TTC549 (cell line): ENCODE measurements around the gene IGFN1.
A peak's percentile ranks its signal among the peaks of the same experiment; 100 is the strongest.
"Not testable (repeated sequence)": the region's sequence is repeated elsewhere in the genome, so short reads cannot be mapped to it uniquely, and the experiment has no call there.

ENCODE experiments used
- FAIRE-seq: peaks from 2 replicates; lab custom pipeline; 2012; peaks lifted over from hg19 to GRCh38; lab: Jason Lieb, UNC

Gene IGFN1

GRCh38 chr1:201217851-201218250 lies 27.2 kb downstream of the IGFN1 start:
- no peak for FAIRE-seq

GRCh38 chr1:201218409-201218808 lies 27.8 kb downstream of the IGFN1 start:
- no peak for FAIRE-seq

- FAIRE-seq = no peak
These were observed 29.1 kb downstream of the IGFN1 start for GRCh38 chr1:201219481-201220387.

- FAIRE-seq = no peak
These were observed 29.7 kb downstream of the IGFN1 start for GRCh38 chr1:201220388-201220715.

- no peak for FAIRE-seq
These were observed 30.7 kb downstream of the IGFN1 start for GRCh38 chr1:201221201-201221846.

- FAIRE-seq = no peak
These were observed 31.5 kb downstream of the IGFN1 start for GRCh38 chr1:201222125-201222524.

GRCh38 chr1:201223852-201224665 lies 33.4 kb downstream of the IGFN1 start:
- no peak for FAIRE-seq

- no peak for FAIRE-seq
These were observed 34.2 kb downstream of the IGFN1 start for GRCh38 chr1:201224666-201225370.

GRCh38 chr1:201226178-201226514 lies 35.5 kb downstream of the IGFN1 start:
- FAIRE-seq = no peak

GRCh38 chr1:201226859-201227488 lies 36.4 kb downstream of the IGFN1 start:
- FAIRE-seq = no peak

GRCh38 chr1:201228011-201228983 lies 37.7 kb downstream of the IGFN1 start:
- no peak for FAIRE-seq

- no peak for FAIRE-seq
These were observed 38.5 kb downstream of the IGFN1 start for GRCh38 chr1:201229095-201229494.

- peak; percentile 22 for FAIRE-seq
These were observed 39.4 kb downstream of the IGFN1 start for GRCh38 chr1:201229771-201230635.

- no peak for FAIRE-seq
These were observed 40.1 kb downstream of the IGFN1 start for GRCh38 chr1:201230676-201231075.

GRCh38 chr1:201239646-201240045 lies 49.0 kb downstream of the IGFN1 start:
- not testable (repeated sequence) for FAIRE-seq

GRCh38 chr1:201240171-201240570 lies 49.5 kb downstream of the IGFN1 start:
- FAIRE-seq = no peak

- no peak for FAIRE-seq
These were observed 51.1 kb downstream of the IGFN1 start for GRCh38 chr1:201241736-201242135.

GRCh38 chr1:201245082-201245481 lies 54.5 kb downstream of the IGFN1 start:
- no peak for FAIRE-seq

GRCh38 chr1:201248721-201249559 lies 58.3 kb downstream of the IGFN1 start:
- no peak for FAIRE-seq
